HG03196 (cell line): Measurements from ENCODE around the gene SPAG16.
"Not testable (repeated sequence)": the region's sequence is repeated elsewhere in the genome, so short reads cannot be mapped to it uniquely, and the experiment has no call there.

Experiments used
- ATAC-seq: cut with Tn5 transposase; IDR thresholded peaks from one replicate; pipeline ENCODE4 v1.9.1; 2021; ENCODE audit not compliant: unreplicated experiment

Gene SPAG16

DNA sequence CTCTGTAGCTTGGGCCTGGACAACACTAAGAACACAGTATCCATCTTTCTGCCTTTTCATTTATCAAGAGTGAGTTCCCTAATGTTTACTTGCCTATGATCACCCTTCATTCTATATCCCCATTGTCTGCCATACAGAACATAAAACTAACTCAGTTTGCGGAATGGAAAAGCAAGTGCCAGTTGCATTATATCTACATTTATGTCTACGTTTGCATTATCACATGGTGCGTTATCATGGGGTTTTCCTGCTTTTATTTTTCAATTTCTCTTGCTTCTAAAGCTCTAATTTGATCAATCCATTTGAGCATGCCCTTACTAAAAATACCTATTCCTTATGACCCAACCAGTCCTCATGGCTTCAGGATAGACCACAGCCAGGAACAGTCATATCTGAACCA lies 704.9 kb downstream of the SPAG16 start:
- ATAC-seq: no peak

DNA sequence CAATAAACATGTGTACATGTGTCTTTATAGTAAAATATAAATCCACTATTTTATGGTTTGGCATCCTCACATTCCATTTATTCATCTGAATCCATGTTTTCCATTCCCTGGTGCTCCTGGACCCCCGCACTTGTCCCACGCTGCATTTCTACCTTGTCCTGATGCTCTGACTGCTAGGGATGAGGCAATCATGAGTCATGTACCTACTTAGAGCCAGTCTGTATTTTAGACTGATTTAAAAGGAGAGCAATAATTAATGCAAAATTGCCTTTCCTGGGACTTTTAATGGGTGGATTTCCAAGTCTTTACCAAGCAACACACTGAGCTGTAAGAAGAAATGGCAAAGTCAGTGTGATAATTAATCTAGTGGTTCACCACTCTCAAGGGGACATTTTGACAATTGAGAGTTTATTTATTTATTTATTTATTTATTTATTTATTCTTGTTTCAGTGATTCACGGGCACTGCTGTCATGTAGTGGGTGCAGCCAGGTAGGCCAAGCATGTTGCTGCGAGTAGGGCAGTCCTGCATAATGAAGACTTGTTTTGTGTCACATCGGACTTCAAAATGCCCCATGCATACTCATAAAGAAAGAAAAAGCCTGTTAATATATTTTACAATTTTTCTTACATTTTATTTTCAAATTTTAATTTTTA lies 707.3 kb downstream of the SPAG16 start:
- ATAC-seq: no peak

DNA sequence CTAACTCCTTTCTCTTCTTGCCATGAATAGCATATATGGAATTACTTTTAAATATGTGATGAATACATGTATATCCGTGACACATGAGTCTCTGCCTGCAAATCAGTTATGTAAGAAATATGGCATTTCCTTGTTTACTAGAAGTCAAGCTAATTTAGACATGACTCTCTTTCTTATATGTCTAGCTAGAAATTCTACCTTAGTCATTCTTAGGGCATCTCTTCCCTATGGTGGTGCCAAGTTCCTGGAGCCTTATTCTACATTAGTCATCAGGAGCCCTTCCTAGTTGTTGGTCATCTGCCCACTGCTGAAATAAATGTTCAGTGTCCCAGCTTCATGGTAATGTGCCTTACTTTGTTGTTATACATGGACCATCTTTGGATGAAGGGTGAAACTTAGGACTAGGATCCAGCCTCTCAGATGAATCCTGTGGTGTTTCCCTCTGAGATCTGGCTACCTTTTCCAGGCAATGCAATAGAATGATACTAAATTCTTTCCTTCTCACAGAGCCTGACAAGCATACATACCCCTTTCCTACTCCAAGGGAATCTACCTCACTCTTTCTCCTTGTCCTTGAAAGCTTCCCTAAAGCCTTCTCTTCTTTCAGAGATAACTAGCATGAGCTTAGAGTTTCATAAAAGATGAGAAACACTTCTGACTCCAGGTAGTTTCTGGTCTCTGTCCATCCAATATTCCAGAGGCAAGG lies 711.3 kb downstream of the SPAG16 start:
- no peak for ATAC-seq

DNA sequence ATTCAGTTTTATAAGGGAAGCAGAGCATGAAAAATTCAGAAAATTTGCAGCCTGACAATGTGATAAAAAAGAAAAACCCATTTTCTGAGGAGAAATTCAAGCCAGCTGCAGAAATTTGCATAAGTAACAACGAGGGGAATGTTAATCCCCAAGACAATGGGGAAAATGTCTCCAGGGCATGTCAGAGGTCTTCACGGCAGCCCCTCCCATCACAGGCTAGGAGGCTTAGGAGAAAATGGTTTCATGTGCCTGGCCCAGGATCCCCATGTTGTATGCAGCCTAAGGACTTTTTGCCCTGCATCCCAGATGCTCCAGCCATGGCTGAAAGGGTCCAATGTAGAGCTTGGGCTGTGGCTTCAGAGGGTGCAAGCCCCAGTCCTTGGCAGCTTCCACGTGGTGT lies 714.7 kb downstream of the SPAG16 start:
- not testable (repeated sequence) for ATAC-seq

DNA sequence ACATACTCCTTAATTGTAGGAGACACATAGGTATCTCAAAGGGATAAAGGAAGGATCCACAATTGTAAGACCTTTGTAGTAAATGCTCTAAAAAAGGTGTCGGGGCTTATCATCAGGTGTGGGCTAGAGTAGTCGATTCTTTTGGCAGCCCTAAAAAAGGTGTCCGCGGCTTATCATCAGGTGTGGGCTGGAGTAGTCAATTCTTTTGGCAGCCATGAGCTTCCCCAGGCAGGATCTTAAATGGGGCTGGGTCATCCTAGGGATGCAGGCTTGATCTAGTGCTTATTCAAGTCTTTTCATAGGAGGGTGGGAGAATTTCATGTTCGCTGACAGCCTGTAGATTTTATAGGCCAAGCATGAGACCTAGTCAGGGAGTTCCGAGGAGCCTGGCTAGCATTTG lies 720.2 kb downstream of the SPAG16 start:
- ATAC-seq: no peak

DNA sequence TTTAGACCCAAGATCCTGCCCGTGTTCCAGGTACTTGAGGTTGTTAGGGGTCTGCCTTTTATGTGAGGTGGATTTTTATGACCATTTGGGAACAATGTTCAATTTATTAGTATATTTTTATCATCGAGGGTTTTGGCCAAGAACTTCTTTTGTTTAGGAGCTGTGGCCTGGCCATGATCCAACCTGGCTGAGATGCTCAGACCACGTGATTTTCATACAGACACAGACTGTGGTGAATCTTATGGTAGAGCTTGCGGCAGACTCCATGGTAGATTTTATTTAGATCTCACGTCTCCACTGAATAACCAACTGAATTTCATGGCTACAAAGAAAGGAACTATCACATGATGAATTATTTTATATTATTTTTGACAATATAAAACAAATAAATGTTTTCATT lies 721.1 kb downstream of the SPAG16 start:
- no peak for ATAC-seq

DNA sequence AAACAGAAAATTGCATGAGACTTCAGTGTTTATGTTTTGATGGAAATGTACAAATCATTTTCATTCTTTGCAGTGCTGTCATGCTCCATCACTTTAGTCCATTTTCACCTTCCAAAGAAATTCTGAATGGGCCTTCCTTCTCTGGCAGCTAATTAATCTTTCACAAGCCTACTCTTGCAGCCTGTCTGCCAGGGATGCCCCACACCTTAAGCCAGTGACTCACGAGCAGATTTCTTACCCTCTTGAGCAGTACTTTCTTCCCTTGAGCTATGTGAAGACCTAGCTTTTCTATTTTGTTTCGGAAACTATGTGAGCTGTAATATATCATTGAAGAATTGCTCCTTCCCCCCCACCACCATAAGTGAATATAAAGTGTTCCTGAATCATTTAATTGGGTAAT lies 722.3 kb downstream of the SPAG16 start:
- no peak for ATAC-seq

DNA sequence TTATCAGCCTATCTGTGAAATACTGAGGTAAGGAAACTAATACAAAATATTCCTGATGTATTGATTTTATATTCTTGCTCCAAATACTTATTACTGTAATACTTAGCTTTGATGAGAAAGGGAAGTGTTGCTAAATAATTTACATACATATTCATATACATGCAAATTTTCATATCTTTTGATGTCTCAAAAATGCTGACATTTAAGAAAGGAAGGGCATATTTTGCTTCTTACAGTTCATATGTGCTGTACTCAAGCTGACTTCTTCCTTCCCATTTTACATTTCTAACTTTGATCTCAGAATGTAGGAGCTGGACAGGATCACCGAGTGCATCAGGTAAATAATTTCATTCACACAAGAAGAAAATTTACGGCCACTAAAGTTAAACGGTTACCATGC lies 727.4 kb downstream of the SPAG16 start:
- no peak for ATAC-seq

DNA sequence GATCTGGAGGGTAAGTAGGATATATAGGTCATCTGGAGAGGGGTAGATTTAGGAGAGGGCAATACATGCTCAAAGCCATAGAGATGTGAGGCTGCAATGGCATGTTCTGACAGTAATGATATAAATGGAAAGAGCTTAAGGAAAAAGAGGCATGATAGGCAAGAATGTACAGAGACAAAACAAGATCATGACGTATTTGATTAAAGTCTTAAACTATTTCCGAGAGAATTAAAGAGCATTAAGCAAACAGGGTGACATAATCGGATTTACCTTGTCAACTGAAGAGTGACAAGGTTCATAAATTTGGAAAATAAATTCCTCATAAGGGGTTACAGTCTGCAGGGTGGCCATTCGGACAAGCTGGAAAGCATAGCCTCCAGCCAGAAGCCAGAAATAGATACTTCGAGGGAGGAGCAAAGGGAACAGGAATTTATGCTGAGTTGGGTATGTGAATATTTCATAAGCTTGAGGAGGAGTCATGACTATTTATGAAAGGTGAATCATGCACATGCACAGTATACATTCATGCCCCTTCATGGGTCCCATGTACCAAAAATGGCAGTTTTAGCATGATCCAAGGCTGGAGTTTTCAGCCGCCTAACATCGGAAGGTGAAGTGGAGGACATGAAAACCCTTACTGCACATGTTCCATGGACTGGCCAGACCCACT lies 730.4 kb downstream of the SPAG16 start:
- ATAC-seq: no peak

DNA sequence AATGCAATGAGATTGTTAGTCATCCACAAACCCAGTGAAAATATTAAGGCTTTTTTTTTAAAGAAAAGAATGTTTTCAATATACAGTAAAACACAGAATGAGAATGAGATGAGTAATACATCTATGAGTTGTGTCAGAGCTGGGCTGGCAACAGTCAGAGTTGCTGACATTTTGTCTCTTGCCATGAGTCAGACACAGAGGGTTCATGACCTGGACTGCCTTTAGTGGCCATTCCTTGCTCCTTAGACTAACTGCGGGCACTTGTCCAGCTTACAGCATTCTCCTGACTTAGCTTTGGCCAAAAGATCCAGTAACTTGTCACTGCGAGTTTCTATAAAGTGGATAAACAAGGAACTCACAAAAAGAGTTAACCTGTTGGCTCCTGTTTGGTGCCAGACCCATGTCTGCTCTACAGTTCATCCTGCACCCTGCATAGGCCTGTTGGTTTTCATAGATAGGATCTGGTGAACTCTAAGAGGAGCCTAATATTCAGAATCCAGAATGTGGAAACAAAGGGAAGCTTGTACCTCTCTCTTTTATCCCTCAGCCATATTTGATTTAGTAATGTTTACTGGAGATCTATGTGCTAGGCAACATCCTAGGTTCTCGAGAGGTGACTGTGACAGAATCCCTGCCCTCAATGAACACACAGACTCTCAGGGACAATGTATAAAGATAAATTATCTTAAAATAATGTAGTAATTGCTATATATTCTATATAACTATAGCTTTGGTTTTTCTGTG lies 735.1 kb downstream of the SPAG16 start:
- ATAC-seq: no peak

DNA sequence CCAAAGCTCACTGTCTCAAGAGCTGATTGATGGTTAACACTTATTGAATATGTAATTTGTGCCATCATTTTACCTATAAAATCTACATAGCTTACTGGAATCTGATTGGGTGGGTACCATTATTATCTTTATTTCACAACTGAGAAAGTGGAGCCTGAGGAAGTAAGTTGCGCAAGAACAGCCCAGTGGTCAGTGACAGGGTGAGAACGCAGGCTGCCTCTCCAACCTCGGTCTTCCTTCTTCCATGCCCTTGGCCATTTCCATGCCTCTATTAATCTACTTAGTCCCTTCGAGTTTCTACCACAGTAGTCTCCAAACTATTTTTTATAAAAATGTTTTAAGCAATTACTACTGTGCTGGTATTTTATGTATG lies 735.7 kb downstream of the SPAG16 start:
- no peak for ATAC-seq

DNA sequence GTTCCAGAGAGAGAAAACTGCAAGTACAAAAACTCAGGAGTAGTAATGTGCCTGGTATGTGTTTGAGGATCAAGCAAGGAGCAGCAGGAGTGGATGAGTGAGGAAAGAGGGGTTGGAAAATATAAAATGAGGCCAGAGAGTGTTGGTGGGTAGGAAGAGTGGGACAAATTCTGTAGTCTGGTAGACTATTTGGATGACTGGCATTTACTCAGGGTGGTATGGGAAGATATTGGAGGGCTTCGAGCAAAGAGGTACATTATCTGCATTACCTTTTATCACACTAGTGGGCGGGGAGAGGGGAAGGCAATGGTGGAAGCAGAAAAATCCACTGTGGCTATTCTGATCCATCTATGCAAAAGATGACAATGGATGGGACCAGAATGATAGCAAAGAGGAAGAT lies 744.9 kb downstream of the SPAG16 start:
- ATAC-seq: no peak

DNA sequence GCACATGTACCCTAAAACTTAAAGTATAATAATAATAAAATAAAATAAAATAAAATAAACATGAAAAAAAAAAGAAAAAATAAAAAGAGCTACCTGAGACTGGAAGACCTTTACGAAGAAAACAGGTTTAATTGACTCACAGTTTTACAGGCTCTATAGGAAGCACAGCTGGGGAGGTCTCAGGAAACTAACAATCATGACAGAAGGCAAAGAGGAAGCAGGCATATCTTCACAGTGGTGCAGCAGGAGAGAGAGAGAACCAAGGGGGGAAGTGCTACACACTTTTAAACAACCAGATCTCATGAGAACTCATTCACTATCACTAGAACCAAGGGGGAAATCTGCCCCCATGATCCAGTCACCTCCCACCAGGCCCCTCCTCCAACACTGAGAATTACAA lies 747.3 kb downstream of the SPAG16 start:
- ATAC-seq: no peak

DNA sequence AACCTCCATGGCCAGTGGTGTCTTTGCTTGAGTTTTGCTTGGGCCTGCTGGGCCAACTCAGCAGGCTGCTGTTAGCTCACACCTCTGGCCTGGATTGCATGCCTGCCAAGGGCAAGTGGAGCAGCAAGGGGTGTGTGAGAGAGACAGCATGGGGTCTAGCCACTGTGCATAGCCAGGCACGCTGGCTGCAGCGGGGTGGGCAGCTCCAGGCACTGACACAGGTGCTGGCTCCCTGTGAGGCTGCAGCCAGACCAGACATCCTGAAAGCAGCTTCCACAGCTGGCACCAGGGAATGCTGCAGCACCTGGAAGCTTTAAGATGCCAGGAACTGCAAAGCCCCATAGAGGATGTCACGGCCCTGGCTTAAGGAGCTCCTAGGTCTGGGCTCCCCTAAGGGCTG lies 750.2 kb downstream of the SPAG16 start:
- ATAC-seq: no peak

DNA sequence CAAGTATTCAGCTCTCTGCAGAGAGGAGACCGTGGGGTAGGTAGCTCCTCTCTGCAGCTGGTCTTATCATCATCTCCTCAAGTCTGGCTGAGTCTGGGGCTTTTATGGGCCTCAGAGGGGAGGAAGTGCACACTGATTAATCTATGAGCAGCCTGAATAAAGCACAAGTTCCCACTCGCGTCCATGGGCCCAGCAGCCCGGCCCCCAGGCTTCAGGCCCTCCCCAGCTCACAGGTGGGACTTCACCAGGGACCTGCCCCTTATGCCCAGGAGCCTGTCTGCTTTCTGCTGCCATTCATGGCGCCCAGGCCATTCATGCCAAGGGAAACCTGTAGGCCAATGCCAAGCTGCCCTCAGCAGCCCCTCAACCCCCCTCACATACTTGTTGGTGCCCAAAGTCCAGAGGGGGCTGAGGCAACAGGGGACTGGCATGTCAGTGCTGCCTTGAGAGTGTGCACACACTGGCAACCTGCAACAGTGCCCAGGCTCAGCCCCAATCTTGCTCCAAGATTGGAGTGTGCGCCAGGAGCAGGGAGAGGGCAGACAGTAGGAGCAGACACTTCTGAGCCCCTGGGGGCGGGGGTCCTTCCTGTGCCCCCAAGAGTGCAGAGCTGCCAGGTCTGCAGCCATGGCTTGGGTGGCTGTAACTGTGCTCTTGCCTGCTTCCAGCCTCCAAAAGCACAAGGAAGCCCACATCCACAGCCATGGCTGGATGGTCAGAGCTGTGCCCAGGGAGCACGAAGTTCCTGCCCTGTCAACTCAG lies 751.0 kb downstream of the SPAG16 start:
- no peak for ATAC-seq

DNA sequence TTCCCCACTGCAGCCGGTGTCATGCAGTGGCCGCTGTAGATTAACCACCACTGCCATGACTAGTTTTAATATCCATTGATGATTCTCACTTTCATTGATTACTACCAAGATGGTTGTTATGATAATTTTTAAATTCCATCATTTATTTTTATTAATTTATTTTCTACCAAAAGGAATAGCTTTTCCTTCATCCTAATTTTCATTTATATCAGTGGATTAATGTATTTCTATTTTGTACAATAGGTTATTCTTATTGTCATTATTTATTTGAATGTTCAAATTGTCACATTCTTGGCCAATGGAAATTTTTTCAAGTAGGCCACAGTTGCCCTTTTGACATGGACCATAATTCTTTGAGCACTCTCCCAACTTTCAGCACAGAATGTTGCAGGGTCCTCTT lies 751.7 kb downstream of the SPAG16 start:
- ATAC-seq: no peak

DNA sequence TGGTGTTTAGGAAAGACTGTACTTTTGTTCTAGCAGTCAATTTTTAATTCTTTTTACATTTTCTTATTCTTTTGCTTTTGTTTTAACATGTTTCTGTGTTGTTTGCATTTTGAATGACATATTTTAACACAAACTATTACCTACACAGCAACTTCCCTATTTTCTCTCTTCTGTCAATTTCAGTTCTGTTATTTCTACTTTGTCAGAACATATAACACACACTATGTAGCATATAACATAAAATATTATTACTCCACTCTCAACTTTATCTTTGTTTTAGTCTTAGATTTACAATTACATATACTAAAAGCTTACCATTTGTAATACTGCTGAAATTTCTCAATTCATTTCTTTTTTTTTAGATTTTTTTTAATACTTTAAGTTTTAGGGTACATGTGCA lies 753.9 kb downstream of the SPAG16 start:
- ATAC-seq: no peak

DNA sequence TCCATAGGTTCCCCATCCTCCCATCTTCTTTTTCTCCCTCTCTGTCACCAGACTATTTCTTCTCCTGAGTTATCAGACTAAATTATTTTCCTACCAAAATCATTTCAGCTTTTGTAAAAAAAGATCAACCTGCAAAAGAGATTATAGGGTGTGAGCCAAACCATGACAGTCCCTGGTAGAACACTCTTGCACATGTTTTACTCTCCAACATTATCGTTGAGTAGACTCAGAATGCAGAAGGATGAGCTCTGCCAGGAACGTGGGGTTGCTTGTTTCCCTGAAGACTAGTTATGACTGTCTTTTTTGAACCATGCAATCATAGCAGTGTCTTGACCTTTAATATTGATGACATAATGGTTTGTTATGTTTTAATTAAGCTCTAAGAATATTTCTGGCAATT lies 766.5 kb downstream of the SPAG16 start:
- no peak for ATAC-seq

DNA sequence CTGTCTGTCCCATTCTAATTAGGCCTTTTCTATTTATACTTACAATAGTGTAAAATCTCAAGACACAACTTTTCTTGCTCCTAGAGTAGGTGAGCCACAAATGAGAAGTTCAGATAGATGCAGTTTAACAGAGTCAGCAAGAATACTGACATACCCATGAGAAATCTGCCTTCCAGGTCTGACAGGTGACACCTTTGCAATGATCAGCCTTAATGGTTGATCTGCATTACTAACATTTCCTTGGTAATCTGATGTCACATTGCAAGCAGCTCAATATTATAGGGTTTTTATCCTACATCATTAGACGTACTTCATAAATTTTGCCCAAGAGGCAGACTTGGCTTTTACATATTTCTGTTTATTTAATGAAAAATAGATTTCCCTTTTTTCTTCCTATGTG lies 767.3 kb downstream of the SPAG16 start:
- no peak for ATAC-seq

DNA sequence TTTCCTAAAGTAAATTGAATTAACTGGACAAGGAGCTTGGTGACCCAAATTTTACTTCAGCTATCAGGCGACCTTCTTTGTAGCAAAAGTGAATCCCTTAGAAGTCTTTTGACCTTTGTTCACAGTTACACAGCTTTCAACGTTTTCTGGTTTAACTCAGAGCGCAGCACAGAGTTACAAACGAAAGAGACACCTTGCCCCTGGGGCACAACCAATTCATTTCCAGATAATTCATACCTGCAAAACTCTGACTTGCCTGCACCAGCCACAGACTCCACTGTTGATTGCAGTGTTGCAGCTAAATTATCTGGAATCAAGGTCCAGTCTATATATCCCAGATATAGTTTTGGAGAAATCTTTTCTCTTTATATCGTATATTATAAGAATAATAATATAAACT lies 768.0 kb downstream of the SPAG16 start:
- ATAC-seq: no peak

DNA sequence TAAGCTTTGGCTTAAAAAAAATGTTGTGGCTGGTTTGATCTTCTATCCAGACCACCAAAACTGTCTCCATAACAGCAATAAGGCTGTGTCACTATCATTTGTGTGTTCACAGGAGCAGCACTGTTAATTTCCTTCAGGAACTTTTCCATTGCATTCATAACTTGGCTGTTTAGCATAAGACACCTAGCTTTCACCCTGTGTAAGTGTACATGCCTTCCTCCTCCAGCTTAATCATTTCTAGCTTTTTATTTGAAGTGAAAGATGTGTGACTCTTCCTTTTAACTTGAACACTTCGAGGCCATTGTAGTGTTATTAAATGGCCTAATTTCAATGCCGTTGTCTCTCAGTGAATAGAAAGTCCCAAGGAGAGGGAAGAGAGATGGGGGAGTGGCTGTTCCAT lies 773.7 kb downstream of the SPAG16 start:
- no peak for ATAC-seq
